Measurements from ENCODE around the gene PLXDC1. TPM values are rescaled to one million over a fixed set of nuclear protein-coding genes. Genes with fewer than 3 reads are reported as not detected.

PLXDC1 gene
- total RNA-seq, 1 experiment from 2014 or later: 2.0 TPM

DNA sequence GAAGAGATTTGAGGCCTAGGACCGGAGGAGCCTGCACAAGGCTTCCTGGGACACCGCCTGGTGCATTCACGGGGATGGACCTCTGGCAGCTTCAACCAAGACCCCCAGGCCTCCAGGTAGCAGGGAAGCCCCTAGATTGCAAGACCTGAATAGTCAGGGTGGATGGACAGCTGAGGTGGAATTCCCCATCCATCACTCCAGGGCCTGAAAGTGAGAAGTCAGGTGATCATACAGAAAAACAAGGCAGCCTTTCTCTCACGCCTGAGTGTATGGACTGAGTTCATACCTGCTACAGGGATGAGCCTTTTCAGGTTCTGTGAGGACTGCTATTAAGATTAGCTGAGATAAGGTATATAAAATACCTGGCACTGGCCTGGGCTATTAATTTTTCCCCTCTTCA is 74.2 kb downstream of the PLXDC1 start:
- Histone ChIP-seq H3K4me2 (ENCODE audit: insufficient read depth, insufficient read length, low read length) (no peak overlapping the region), H3K4ac (ENCODE audit: low read depth, low read length) (no peak overlapping the region), H4K8ac (replicated peaks; ENCODE audit: insufficient read length, low read depth, low read length) (no peak overlapping the region), H4K5ac (ENCODE audit: insufficient read length, low read depth, low read length) (no peak overlapping the region), H4K20me1 (ENCODE audit: control insufficient read depth, insufficient read depth, insufficient read length) (no peaks in the 10 kb centered on the region), H3K23ac (ENCODE audit: insufficient read length, low read depth, low read length) (no peak overlapping the region), H3K79me2 (ENCODE audit: insufficient read depth, low read length) (no peaks in the 10 kb centered on the region), H3T11ph (ENCODE audit: low read length) (no peak overlapping the region), H3K9me3 (ENCODE audit: control insufficient read depth, low read depth, low read length) (no peaks in the 10 kb centered on the region), H4K91ac (ENCODE audit: insufficient read length, low read depth, low read length) (no peak overlapping the region), H2BK12ac (ENCODE audit: insufficient read length, low read depth, low read length) (no peak overlapping the region), H2AFZ (ENCODE audit: low read length) (no peak overlapping the region), H3K23me2 (ENCODE audit: insufficient read length, low read depth, low read length, poor library complexity, severe bottlenecking) (no peaks in the 10 kb centered on the region), H2BK5ac (ENCODE audit: insufficient read length, low read length) (no peak overlapping the region), H3K56ac (ENCODE audit: insufficient read length, low read depth, low read length) (no peak overlapping the region), H3K18ac (ENCODE audit: insufficient read length, low read depth, low read length) (no peak overlapping the region), H3K27me3 (ENCODE audit: insufficient read depth, low read length) (no peaks in the 10 kb centered on the region), H2BK20ac (ENCODE audit: low read depth, low read length, poor library complexity, severe bottlenecking) (no peak overlapping the region), H3K27ac (ENCODE audit: insufficient read length, low read depth, low read length) (no peak overlapping the region), H3K79me1 (ENCODE audit: insufficient read depth, low read depth, low read length, poor library complexity, severe bottlenecking) (no peaks in the 10 kb centered on the region), H2AK5ac (ENCODE audit: insufficient read length, low read length) (no peak overlapping the region), H3K14ac (ENCODE audit: insufficient read depth, low read length) (no peak overlapping the region), H2BK15ac (ENCODE audit: low read depth, low read length) (no peak overlapping the region), H2BK120ac (ENCODE audit: low read depth, low read length, poor library complexity, severe bottlenecking) (no peak overlapping the region), H3K9ac (ENCODE audit: extremely low read depth, insufficient read length, low read length) (no peak overlapping the region), H3K4me1 (ENCODE audit: insufficient read depth, low read length) (no peaks in the 10 kb centered on the region)
- no peak for DNase-seq
- no CpG with 5 or more reads among the region's 4 CpGs for WGBS (ENCODE audit: extremely low coverage, insufficient read length, low lambda C conversion rate)
- TF ChIP-seq, protein P1, sequence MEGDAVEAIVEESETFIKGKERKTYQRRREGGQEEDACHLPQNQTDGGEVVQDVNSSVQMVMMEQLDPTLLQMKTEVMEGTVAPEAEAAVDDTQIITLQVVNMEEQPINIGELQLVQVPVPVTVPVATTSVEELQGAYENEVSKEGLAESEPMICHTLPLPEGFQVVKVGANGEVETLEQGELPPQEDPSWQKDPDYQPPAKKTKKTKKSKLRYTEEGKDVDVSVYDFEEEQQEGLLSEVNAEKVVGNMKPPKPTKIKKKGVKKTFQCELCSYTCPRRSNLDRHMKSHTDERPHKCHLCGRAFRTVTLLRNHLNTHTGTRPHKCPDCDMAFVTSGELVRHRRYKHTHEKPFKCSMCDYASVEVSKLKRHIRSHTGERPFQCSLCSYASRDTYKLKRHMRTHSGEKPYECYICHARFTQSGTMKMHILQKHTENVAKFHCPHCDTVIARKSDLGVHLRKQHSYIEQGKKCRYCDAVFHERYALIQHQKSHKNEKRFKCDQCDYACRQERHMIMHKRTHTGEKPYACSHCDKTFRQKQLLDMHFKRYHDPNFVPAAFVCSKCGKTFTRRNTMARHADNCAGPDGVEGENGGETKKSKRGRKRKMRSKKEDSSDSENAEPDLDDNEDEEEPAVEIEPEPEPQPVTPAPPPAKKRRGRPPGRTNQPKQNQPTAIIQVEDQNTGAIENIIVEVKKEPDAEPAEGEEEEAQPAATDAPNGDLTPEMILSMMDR (conservative IDR thresholded peaks at IDR 0.05): no peak
- H3K27me3 Mint-ChIP-seq (ENCODE audit: low read depth): peaks cover 1% of the 10 kb centered on the region
- no peaks in the 10 kb centered on the region for H3K9me3 Mint-ChIP-seq
- no peak overlapping the region for H3K4me3 Mint-ChIP-seq
- H3K36me3 Mint-ChIP-seq (ENCODE audit: insufficient read depth in 1 of 3, low read depth in 3 of 3): no peaks in the 10 kb centered on the region
- H3K4me1 Mint-ChIP-seq: peaks cover 18 to 23% of the 10 kb centered on the region in 2 experiments
- H3K27ac Mint-ChIP-seq: no peak overlapping the region
